MM.1S (cell line): ENCODE data around the gene PDCD10.

Experiments
- DNase-seq: peaks from one replicate; pipeline ENCODE4 v3.0.0-alpha.2; 2015
- H2AFZ ChIP-seq: fragments of 300-600 bp; sonication (generic); 2 replicates; pipeline ENCODE4 v1.6.0; 2016; ENCODE audit warnings: antibody characterized with exemption, low read length
- H3F3A ChIP-seq: fragments of 300-600 bp; sonication (generic); 2 replicates; pipeline ENCODE4 v1.6.1; 2016; ENCODE audit warnings: mild to moderate bottlenecking, antibody characterized with exemption, low read length, moderate library complexity, mixed read lengths; ENCODE audit not compliant: insufficient read depth
- H3K27ac ChIP-seq: fragments of 300-600 bp; sonication (generic); 2 replicates; pipeline ENCODE4 v1.5.1; 2016; ENCODE audit warnings: mild to moderate bottlenecking, low read length
- H3K27me3 ChIP-seq: fragments of 300-600 bp; sonication (generic); replicated peaks from 2 replicates; pipeline ENCODE4 v1.6.0; 2016; ENCODE audit warnings: low read length; ENCODE audit not compliant: insufficient read depth
- H3K36me3 ChIP-seq: fragments of 300-600 bp; sonication (generic); replicated peaks from 2 replicates; pipeline ENCODE4 v1.6.1; 2016; ENCODE audit warnings: mild to moderate bottlenecking, low read length, mixed read lengths; ENCODE audit not compliant: insufficient read depth
- H3K4me1 ChIP-seq: fragments of 300-600 bp; sonication (generic); 2 replicates; pipeline ENCODE4 v1.6.1; 2016; ENCODE audit warnings: low read length, mixed read lengths
- H3K4me2 ChIP-seq: fragments of 300-600 bp; sonication (generic); 2 replicates; pipeline ENCODE4 v1.6.0; 2016; ENCODE audit warnings: low read depth, low read length
- H3K4me3 ChIP-seq: fragments of 300-600 bp; sonication (generic); 2 replicates; pipeline ENCODE4 v1.5.1; 2016; ENCODE audit warnings: low read length, mixed read lengths
- H3K79me2 ChIP-seq: fragments of 300-600 bp; sonication (generic); 2 replicates; pipeline ENCODE4 v1.6.1; 2016; ENCODE audit warnings: mixed run types, low read length, mixed read lengths
- H3K9ac ChIP-seq: fragments of 300-600 bp; sonication (generic); 2 replicates; pipeline ENCODE4 v1.6.1; 2016; ENCODE audit warnings: low read length, mixed read lengths
- H3K9me2 ChIP-seq: fragments of 300-600 bp; sonication (generic); replicated peaks from 2 replicates; pipeline ENCODE4 v1.6.1; 2016; ENCODE audit warnings: mild to moderate bottlenecking, low read length, mixed read lengths; ENCODE audit not compliant: insufficient read depth
- H3K9me3 ChIP-seq: fragments of 300-600 bp; sonication (generic); replicated peaks from 2 replicates; pipeline ENCODE4 v1.6.1; 2016; ENCODE audit warnings: mild to moderate bottlenecking, low read length, mixed read lengths; ENCODE audit not compliant: insufficient read depth
- H4K20me1 ChIP-seq: fragments of 300-600 bp; sonication (generic); 2 replicates; pipeline ENCODE4 v1.6.1; 2016; ENCODE audit warnings: mild to moderate bottlenecking, low read length, moderate library complexity, mixed read lengths; ENCODE audit not compliant: insufficient read depth
- EZH2 ChIP-seq: fragments of 300-600 bp; sonication (generic); optimal IDR thresholded peaks from 2 replicates; pipeline ENCODE3; 2017; ENCODE audit warnings: low read depth, mild to moderate bottlenecking, antibody characterized with exemption, low read length, mixed read lengths
- EZH2phosphoT487 ChIP-seq: fragments of 300-600 bp; sonication (generic); IDR thresholded peaks from 2 replicates; pipeline ENCODE4 v1.6.1; 2018; ENCODE audit warnings: antibody characterized with exemption, low read length
- TF ChIP-seq, protein P1 (sequence below): fragments of 300-600 bp; sonication (generic); IDR thresholded peaks from 2 replicates; pipeline ENCODE4 v1.5.1; 2016; ENCODE audit warnings: antibody characterized with exemption, low read length, mixed read lengths

The PDCD10 gene

DNA sequence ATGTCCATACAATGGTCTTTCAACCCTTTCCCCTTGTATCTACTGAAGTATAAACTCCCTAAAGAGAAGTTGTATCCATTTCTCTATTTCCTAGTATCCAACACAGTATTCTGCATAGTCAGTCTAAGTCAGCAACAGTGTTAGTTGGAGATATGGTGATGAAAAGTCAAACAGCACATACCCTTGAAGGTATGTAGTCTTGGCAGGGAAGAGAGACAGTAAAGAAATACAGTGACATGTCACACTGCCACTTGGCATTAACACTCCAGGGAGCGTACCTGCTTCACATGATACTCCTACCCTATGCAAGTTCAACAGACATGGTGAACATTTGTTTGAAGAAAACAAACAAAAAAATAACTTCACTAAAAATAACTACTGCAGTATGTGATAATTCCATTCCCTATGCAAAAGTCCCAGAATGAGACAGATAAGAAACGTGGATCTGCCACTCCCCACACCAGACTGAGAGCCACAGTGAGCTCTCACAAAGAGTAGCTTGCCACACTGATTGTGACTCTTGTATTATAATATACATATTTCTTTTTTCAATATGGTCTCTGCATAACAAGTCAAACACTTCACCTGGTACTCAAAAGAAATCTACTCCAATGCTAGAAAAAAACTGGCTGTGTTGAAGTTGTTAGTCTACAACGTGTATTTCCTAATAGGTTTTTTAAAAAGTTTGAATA, 5.9 kb downstream of the PDCD10 start:
- no peaks in the 10 kb centered on the region for H3K36me3 ChIP-seq
- peaks cover 12% of the 10 kb centered on the region; the same call in 1 of the 2 replicates for H3K4me1 ChIP-seq
- H3K9ac ChIP-seq, result no peak overlapping the region
- no peak overlapping the region for H3K27ac ChIP-seq
- no peak for DNase-seq
- H3F3A ChIP-seq, result peaks cover 1% of the 10 kb centered on the region; the same call in 1 of the 2 replicates
- H3K9me3 ChIP-seq, result no peaks in the 10 kb centered on the region
- H3K4me2 ChIP-seq, result no peak overlapping the region
- TF ChIP-seq, protein P1, sequence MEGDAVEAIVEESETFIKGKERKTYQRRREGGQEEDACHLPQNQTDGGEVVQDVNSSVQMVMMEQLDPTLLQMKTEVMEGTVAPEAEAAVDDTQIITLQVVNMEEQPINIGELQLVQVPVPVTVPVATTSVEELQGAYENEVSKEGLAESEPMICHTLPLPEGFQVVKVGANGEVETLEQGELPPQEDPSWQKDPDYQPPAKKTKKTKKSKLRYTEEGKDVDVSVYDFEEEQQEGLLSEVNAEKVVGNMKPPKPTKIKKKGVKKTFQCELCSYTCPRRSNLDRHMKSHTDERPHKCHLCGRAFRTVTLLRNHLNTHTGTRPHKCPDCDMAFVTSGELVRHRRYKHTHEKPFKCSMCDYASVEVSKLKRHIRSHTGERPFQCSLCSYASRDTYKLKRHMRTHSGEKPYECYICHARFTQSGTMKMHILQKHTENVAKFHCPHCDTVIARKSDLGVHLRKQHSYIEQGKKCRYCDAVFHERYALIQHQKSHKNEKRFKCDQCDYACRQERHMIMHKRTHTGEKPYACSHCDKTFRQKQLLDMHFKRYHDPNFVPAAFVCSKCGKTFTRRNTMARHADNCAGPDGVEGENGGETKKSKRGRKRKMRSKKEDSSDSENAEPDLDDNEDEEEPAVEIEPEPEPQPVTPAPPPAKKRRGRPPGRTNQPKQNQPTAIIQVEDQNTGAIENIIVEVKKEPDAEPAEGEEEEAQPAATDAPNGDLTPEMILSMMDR, result no peak
- TF ChIP-seq EZH2phosphoT487 (no peak), EZH2 (no peak)
- H3K9me2 ChIP-seq, result no peaks in the 10 kb centered on the region
- no peaks in the 10 kb centered on the region for H3K27me3 ChIP-seq
- H3K79me2 ChIP-seq, result peaks cover 99% of the 10 kb centered on the region
- no peak overlapping the region for H3K4me3 ChIP-seq
- H2AFZ ChIP-seq, result no peak overlapping the region
- H4K20me1 ChIP-seq, result peaks cover 60% of the 10 kb centered on the region

DNA sequence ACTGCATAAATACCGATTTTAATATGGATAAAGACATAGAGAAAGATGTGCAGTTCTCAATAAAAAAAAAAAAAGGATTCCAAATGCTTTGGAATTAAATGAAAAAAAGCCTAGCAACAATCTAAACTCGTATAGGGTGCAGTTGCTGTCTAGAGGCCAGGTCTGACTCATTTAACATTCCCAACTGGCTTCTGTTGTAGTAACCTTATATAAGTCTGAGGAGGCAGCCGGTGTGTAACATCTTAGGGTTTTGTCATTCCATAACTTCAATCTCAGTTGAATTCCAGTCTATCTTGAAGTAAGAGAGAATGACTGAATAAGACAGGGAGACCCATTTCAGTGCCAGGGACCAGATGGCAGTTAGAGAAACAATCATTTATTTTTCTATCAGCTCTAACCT, 6.5 kb downstream of the PDCD10 start:
- Histone ChIP-seq H3K4me3 (no peak overlapping the region), H3K36me3 (no peaks in the 10 kb centered on the region), H3K9ac (no peak overlapping the region), H3K4me1 (peaks cover 8% of the 10 kb centered on the region; the same call in 1 of the 2 replicates), H3K9me2 (no peaks in the 10 kb centered on the region), H3F3A (no peaks in the 10 kb centered on the region), H3K27me3 (no peaks in the 10 kb centered on the region), H4K20me1 (peaks cover 61% of the 10 kb centered on the region), H3K9me3 (no peaks in the 10 kb centered on the region), H2AFZ (no peak overlapping the region), H3K27ac (no peak overlapping the region), H3K79me2 (peaks cover 99% of the 10 kb centered on the region), H3K4me2 (no peak overlapping the region)
- TF ChIP-seq EZH2 (no peak), EZH2phosphoT487 (no peak)
- TF ChIP-seq, protein P1, result no peak
- DNase-seq, result no peak

DNA sequence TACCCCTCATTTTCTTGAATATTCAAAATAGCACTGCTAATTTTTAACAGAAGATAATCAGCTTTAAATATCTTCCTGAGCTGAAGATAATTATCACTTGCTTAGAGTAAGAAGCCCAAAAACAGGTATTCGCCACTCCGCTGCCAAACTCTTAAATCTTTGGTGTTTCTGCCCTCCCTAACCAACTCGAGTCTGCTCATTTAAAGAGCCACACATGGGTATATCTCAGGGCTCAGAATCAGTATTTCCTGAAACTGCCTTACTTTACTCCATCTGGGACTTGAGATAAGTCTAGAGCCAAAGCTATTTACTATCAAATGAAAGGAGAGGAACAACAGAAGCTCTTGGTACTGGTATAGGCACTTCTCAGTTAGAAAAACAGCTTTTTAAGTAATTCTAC, 10.8 kb downstream of the PDCD10 start:
- Histone ChIP-seq H3K79me2 (peaks cover 94% of the 10 kb centered on the region), H3K4me2 (no peak overlapping the region), H3K9me2 (no peaks in the 10 kb centered on the region), H3K36me3 (peaks cover 12% of the 10 kb centered on the region), H4K20me1 (peaks cover 47% of the 10 kb centered on the region), H3K4me3 (no peak overlapping the region), H3K9me3 (no peaks in the 10 kb centered on the region), H3K27me3 (no peaks in the 10 kb centered on the region), H3K9ac (no peak overlapping the region), H2AFZ (no peak overlapping the region), H3F3A (no peaks in the 10 kb centered on the region), H3K4me1 (no peaks in the 10 kb centered on the region), H3K27ac (no peak overlapping the region)
- no peak for DNase-seq
- TF ChIP-seq, protein P1, result no peak
- TF ChIP-seq EZH2phosphoT487 (no peak), EZH2 (no peak)
